Measurements from ENCODE around the gene SSBP3.

SSBP3 gene

DNA sequence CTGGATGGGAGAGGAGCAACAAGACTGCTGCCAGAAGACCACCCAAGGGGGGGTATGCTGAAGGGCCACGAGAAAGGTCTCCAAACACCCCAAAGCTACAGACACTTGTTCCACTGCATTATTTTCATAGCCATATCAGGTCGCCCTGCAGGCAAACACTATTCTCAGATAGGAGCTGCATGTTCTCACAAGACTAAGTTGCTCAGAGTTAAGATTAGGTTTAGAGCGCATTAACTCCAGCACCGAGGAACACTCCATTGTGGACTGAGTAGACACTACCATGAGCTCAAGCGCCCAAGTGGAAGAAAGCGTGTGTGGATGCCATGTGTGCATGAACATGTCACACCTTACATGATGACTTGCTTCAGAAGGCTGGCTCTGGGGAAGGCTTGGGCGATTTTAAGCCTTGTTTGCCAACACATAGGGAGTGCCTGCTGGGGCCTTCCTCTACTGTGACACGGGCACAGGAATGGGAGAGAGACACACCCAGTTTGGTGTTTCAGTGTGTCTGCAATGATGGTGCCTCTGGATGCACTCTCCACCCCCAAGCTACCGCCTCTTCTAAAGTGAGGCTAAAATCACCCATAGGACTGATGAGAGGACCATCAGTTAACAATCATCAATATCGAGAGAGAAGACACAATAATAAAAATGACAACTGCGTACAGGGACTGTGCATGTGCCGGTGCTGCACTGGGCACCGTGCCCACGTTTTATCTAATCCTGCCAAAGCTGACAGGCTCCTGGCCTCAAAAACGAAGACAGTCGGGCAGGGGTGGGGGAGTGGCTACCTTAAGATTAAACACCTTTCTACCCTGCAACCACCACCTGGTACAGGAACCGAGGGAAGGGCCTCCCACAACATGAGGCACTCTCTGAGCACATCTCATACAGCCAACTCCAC lies 34.9 kb downstream of the SSBP3 start:
- TF ChIP-seq, protein P1, sequence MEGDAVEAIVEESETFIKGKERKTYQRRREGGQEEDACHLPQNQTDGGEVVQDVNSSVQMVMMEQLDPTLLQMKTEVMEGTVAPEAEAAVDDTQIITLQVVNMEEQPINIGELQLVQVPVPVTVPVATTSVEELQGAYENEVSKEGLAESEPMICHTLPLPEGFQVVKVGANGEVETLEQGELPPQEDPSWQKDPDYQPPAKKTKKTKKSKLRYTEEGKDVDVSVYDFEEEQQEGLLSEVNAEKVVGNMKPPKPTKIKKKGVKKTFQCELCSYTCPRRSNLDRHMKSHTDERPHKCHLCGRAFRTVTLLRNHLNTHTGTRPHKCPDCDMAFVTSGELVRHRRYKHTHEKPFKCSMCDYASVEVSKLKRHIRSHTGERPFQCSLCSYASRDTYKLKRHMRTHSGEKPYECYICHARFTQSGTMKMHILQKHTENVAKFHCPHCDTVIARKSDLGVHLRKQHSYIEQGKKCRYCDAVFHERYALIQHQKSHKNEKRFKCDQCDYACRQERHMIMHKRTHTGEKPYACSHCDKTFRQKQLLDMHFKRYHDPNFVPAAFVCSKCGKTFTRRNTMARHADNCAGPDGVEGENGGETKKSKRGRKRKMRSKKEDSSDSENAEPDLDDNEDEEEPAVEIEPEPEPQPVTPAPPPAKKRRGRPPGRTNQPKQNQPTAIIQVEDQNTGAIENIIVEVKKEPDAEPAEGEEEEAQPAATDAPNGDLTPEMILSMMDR (IDR thresholded peaks at IDR 0.05; ENCODE audit: low read depth, low read length) = no peak
- H3K4me3 ChIP-seq (ENCODE audit: low read depth, low read length) = no peak overlapping the region

DNA sequence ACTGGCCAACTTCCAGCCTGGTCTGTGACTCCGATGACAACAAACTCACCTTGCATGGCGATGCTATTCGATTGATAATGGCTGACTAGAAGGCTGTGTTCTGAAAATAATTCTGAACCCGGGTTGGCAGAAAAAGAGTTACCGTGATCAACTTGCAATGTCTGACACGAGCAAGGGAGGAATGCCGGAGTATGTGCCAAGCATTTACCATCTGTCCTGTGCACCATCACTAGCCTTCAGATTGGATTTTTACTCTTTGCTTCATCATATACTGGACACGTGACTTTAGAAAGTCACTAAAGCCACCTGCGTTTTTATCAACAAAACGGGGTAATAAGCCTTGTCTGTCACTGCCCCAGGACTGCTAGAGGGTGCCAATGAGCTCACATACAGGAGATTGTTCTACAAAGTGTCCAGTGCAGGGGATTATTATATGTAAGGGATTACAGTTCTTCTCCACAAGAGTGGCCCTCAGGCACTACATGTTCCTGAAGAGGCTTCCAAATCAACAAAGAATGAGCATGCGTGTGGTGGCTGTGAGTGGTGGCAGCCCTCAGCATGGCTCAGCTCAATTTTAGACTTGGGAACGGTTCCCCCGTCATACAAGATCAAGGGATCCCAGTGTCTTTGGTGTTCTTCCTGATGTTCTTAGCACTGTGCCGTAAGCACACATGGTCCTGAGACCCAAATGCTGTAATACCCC lies 35.8 kb downstream of the SSBP3 start:
- H3K4me3 ChIP-seq (ENCODE audit: low read depth, low read length) = no peak overlapping the region
- TF ChIP-seq, protein P1 (IDR thresholded peaks at IDR 0.05; ENCODE audit: low read depth, low read length) = no peak

DNA sequence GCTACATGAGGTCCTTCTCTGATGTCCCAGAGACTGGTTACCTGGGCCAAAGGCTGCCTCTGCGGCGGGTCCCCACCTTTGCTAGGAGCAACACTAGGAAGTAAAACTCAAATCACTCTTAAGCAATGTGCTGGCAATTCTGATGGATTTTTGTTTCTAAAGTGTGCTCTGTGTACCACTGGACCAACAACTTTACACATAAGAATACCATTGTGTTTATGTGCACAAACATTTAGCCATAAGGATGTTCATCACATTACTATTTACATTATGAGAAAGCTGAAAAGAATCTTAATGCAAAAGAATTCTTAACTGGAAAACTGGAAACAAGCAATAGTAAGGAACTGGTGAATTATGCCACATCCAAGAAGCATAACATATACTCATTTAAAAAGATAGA lies 38.6 kb downstream of the SSBP3 start:
- TF ChIP-seq, protein P1 (IDR thresholded peaks at IDR 0.05; ENCODE audit: low read depth, low read length) = no peak
- H3K4me3 ChIP-seq (ENCODE audit: low read depth, low read length) = no peak overlapping the region

DNA sequence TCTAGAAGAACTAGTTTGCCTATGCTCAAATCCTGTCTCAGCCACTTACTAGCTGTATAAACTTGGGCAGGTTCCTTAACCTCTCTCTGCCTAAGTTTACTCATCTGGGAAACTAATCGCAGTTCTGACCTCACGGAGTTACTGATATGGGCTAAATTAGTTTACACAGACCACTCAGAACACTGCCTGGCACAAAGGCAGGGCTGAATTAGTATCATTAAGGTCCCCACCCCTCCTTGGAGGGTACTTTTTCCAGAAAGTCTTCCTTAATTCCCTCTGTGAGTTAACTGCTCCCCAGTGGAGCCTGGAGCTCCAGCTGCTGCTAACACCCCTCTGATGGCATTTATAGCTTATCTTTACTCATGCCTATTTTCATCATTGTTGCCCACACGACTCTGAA lies 40.3 kb downstream of the SSBP3 start:
- TF ChIP-seq, protein P1 (IDR thresholded peaks at IDR 0.05; ENCODE audit: low read depth, low read length) = no peak
- H3K4me3 ChIP-seq (ENCODE audit: low read depth, low read length) = no peak overlapping the region

DNA sequence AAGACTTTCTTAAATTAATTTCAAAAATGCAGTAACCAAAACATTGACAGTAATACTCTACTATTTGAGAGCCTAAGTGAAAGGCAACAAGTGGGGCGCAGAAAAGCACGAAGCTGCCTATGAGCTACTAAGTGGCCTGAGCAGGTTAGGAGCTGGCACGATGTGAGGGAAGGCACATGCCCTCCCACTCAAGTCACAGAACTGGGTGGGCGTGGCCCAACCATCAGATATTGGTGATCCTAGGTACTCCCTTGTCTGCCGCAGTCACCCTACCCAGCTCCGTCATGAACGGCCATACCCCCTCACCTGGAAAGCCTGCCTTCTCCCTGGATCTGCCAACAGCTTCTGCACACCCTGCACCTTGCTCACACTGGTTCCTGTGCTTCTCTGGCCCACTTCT lies 40.8 kb downstream of the SSBP3 start:
- no peak overlapping the region for H3K4me3 ChIP-seq (ENCODE audit: low read depth, low read length)
- TF ChIP-seq, protein P1 (IDR thresholded peaks at IDR 0.05; ENCODE audit: low read depth, low read length) = no peak

DNA sequence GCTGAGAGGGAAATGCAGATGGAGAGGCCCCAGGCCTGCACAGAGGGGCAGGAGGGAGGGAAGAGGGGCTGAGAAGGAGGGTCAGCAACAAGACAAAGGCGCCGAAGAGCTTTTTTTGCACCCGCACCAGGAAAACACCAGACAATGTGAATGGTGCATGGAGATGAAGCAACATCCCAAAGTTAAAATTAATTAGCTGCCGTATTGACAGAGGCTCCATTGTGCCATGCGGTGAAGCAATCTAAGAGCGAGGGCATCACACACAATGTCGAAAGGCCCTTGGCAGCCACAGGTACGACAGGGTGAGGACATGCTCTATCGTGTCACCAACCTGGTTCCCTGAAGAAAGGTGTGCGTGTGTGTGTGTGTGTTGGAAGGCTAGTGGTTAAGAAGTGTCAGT lies 41.2 kb downstream of the SSBP3 start:
- TF ChIP-seq, protein P1 (IDR thresholded peaks at IDR 0.05; ENCODE audit: low read depth, low read length) = no peak
- no peak overlapping the region for H3K4me3 ChIP-seq (ENCODE audit: low read depth, low read length)

DNA sequence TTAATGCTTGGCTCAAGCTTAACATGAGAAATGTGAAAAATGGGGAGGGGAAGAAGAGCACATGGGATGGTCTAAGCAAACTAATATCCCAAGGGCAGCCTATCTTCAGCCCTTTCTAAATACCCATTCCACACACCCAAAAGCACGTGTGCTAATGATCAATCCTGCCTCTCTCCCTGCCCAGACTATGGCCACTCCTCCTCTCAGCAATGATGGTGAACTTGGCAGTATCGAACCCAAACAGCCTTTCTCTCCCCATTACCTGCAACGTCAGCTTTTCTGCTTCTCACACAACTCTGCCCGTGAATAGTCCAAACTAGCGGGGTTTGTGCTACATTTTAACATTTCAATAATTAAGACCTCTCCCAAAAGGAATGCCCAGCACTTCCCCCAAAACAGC lies 41.6 kb downstream of the SSBP3 start:
- H3K4me3 ChIP-seq (ENCODE audit: low read depth, low read length) = no peak overlapping the region
- TF ChIP-seq, protein P1 (IDR thresholded peaks at IDR 0.05; ENCODE audit: low read depth, low read length) = no peak
